HepG2 (cell line): ENCODE results near the gene RYR2. TPM values are rescaled to one million over a fixed set of nuclear protein-coding genes. Genes with fewer than 3 reads are reported as not detected.

Experiments used
- ATAC-seq: fragments of 200-7000 bp; cut with Tn5 transposase; 3 replicates; pipeline ENCODE4 v1.9.1; 2020; ENCODE audit warnings: mild to moderate bottlenecking, moderate library complexity
- BruUV-seq: library from RNA; stranded (reverse); fragments of 400-500 nt; replicated peaks from 2 replicates; lab custom pipeline; 2021; lab: Mats Ljungman, UMichigan
- CTCF ChIA-PET: fragments of 300-600 bp; formaldehyde crosslinking; extraction: SDS; loops from one replicate; lab custom pipeline; 2021; ENCODE audit warnings: low total read pairs, inconsistent platforms, low intra/inter-chr PET ratio; lab: Yijun Ruan, JAX
- POLR2A ChIA-PET: fragments of 350-600 bp; sonication (Branson Sonifier 250); formaldehyde crosslinking; loops from one replicate; lab custom pipeline; 2020; ENCODE audit warnings: antibody characterized with exemption, inconsistent platforms; lab: Yijun Ruan, JAX
- DNase-seq: peaks from one replicate; pipeline ENCODE4 v3.0.0-alpha.2; 2015; ENCODE audit warnings: low spot score
- FAIRE-seq: peaks from 3 replicates; lab custom pipeline; 2011; peaks lifted over from hg19 to GRCh38; lab: Jason Lieb, UNC
- H2AFZ ChIP-seq: one replicate; pipeline ENCODE4 v1.6.1; 2011; ENCODE audit warnings: low read length, inconsistent platforms
- H3K27ac ChIP-seq: fragments of 300-600 bp; 3 replicates; pipeline ENCODE4 v1.8.0; 2011; ENCODE audit warnings: mixed run types, mild to moderate bottlenecking, mixed read lengths, low read length, inconsistent platforms; ENCODE audit not compliant: insufficient read depth; ENCODE audit errors: extremely low read length
- H3K27me3 ChIP-seq, 2 experiments: fragments of 200-600 bp in 1 of 2; 2 replicates in 1 of 2; 3 replicates in 1 of 2; pipeline versions ENCODE4 v1.6.0 to v1.8.0; 2011; ENCODE audit warnings: low read length in 2 of 2, mild to moderate bottlenecking in 2 of 2, moderate library complexity in 2 of 2, inconsistent platforms in 1 of 2; ENCODE audit not compliant: insufficient read depth in 2 of 2, control insufficient read depth in 1 of 2
- H3K36me3 ChIP-seq, 2 experiments: fragments of 200-600 bp in 1 of 2; replicated peaks in 1 of 2; 2 replicates in 1 of 2; 3 replicates in 1 of 2; pipeline versions ENCODE4 v1.5.1 to v1.8.0; 2011; ENCODE audit warnings: low read length in 2 of 2, inconsistent platforms in 1 of 2; ENCODE audit not compliant: insufficient read depth in 2 of 2, control insufficient read depth in 1 of 2
- H3K4me1 ChIP-seq: 2 replicates; pipeline ENCODE4 v1.5.1; 2012; ENCODE audit warnings: low read length, inconsistent platforms; ENCODE audit not compliant: insufficient read depth
- H3K4me2 ChIP-seq: 2 replicates; pipeline ENCODE4 v1.6.0; 2011; ENCODE audit warnings: low read depth, low read length, inconsistent platforms
- H3K4me3 ChIP-seq, 3 experiments: fragments of 200-600 bp in 1 of 3; sonication (generic), shearing (Covaris generic) in 1 of 3; replicated peaks in 1 of 3; 2 replicates each; pipeline ENCODE4 v1.5.1; 2011 to 2016; ENCODE audit warnings: low read length in 3 of 3, inconsistent platforms in 2 of 3, low read depth in 2 of 3, mild to moderate bottlenecking in 2 of 3, control low read depth in 1 of 3, mixed read lengths in 1 of 3; ENCODE audit not compliant: insufficient read depth in 1 of 3
- H3K79me2 ChIP-seq: one replicate; pipeline ENCODE4 v1.6.1; 2011; ENCODE audit warnings: low read length, inconsistent platforms; ENCODE audit not compliant: insufficient read depth
- H3K9ac ChIP-seq: 2 replicates; pipeline ENCODE4 v1.6.0; 2011; ENCODE audit warnings: mild to moderate bottlenecking, low read depth, low read length, inconsistent platforms; ENCODE audit not compliant: insufficient read depth
- H3K9me3 ChIP-seq: 2 replicates; pipeline ENCODE4 v1.5.1; 2012; ENCODE audit warnings: mild to moderate bottlenecking, low read length
- H4K20me1 ChIP-seq: 2 replicates; pipeline ENCODE4 v1.6.0; 2011; ENCODE audit warnings: inconsistent platforms, mild to moderate bottlenecking, low read length, moderate library complexity; ENCODE audit not compliant: insufficient read depth
- EZH2 ChIP-seq: conservative IDR thresholded peaks from 2 replicates; pipeline ENCODE4 v1.6.1; 2012; ENCODE audit warnings: mild to moderate bottlenecking, low read depth, low read length, moderate library complexity
- FOXK2 ChIP-seq: fragments of 450-650 bp; IDR thresholded peaks from 2 replicates; pipeline ENCODE4 v1.6.1; 2016
- JDP2 ChIP-seq: sonication (generic); formaldehyde crosslinking; IDR thresholded peaks from 2 replicates; pipeline ENCODE4 v1.8.1; 2022; ENCODE audit warnings: missing genetic modification reagents, borderline replicate concordance
- KAT7 ChIP-seq: IDR thresholded peaks from 2 replicates; pipeline ENCODE4 v1.6.1; 2018; ENCODE audit warnings: borderline replicate concordance, missing compliant biosample characterization
- MIER3 ChIP-seq: IDR thresholded peaks from 2 replicates; pipeline ENCODE4 v1.6.1; 2016; ENCODE audit warnings: missing compliant biosample characterization, borderline replicate concordance
- SNAPC2 ChIP-seq: sonication (generic); formaldehyde crosslinking; IDR thresholded peaks from 2 replicates; pipeline ENCODE4 v1.8.1; 2022; ENCODE audit warnings: mild to moderate bottlenecking, missing genetic modification reagents
- TBL1XR1 ChIP-seq: fragments of 150-350 bp; IDR thresholded peaks from 2 replicates; pipeline ENCODE4 v1.6.1; 2014; ENCODE audit warnings: borderline replicate concordance, low read length; ENCODE audit not compliant: partially characterized antibody
- ZNF646 ChIP-seq: sonication (generic); formaldehyde crosslinking; IDR thresholded peaks from 2 replicates; pipeline ENCODE4 v1.9.0; 2021; ENCODE audit warnings: mild to moderate bottlenecking, missing genetic modification reagents
- ZNF703 ChIP-seq: sonication (generic); formaldehyde crosslinking; IDR thresholded peaks from 2 replicates; pipeline ENCODE4 v1.5.1; 2020; ENCODE audit warnings: missing genetic modification reagents, mild to moderate bottlenecking, moderate library complexity, borderline replicate concordance
- WGBS: methylation state at CpG from one replicate; pipeline ENCODE4 v1.1.6; 2017; ENCODE audit warnings: low lambda C conversion rate; 5-methylcytosine and 5-hydroxymethylcytosine counted together
- in situ Hi-C: cut with HindIII; loops from 2 replicates; pipeline ENCODE4 v1.10.0; 2017; ENCODE audit warnings: low pct_unique_long_range_greater_than_20kb; ENCODE audit not compliant: extremely low pct_ligation_motif_present
- intact Hi-C: fragments of 100-400 bp; cut with micrococcal nuclease; formaldehyde crosslinking; loops from one replicate; pipeline ENCODE4 v1.10.0; 2022; ENCODE audit not compliant: unreplicated experiment
- polyA plus RNA-seq, 8 experiments: library from polyadenylated mRNA; depleted of rRNA in 3 of 8; stranded (reverse) in 7 of 8; unstranded in 1 of 8; fragments of >200 nt; fragmentation: Illumina TruSeq in 4 of 8; extraction: Trizol in 4 of 8; gene quantifications; 2 replicates each; pipeline versions ENCODE4 v1.2.1 to v1.2.3, GENCODE V29; 2011 to 2016; ENCODE audit warnings: low read depth in 4 of 8, missing spikeins in 1 of 8, mixed read lengths in 1 of 8; ENCODE audit not compliant: insufficient read depth in 1 of 8
- total RNA-seq, 5 experiments: library from RNA; depleted of rRNA; stranded (reverse); fragments of >200 nt; fragmentation: Illumina TruSeq; extraction: Trizol; gene quantifications; 2 replicates each; pipeline ENCODE4 v1.2.3, GENCODE V29; 2016; ENCODE audit warnings: low read depth in 1 of 5
- TF ChIP-seq, protein P1 (sequence below): sonication (generic); formaldehyde crosslinking; IDR thresholded peaks from 2 replicates; pipeline ENCODE4 v1.4.0; 2020; ENCODE audit warnings: mild to moderate bottlenecking, missing genetic modification reagents
- TF ChIP-seq, protein P2 (sequence below): sonication (generic); formaldehyde crosslinking; conservative IDR thresholded peaks from 2 replicates; pipeline ENCODE4 v1.8.0; 2022; ENCODE audit warnings: low read depth, missing genetic modification reagents

Gene RYR2
- total and polyA plus RNA-seq, 2 of the 13 experiments (the other 11 are each of a cell fraction or from before 2014, with no cell fraction given), result not detected

DNA sequence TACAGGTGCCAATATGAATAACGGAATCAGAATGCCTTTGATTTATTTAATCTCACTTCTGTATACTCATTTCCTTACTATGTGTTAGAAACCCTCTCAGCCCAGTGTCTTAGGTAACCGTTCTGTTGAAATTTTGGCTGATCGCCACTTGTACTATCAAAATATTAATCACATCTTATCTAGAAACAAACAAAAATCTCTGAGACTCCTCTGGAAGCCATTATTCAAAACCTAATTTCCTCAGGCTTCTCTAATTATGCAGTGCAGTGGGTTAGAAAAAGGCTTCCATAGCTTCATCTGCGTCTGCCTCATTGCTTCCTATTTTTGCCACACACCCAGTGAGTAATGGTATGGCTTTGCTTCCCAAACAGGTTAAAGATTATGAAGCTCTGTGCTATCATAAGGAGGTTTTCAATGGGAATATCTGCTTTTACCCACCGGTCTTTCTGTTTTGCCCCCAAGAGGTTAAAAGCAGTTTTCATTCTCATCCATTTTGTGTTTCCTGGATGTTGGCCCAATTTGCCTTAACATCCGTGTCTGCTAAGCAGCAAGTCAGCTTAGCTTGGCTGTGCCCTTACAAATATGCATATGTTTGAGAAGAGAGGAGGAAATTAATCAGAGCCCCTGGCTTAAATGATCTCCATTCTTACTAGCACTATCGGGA is 129.6 kb downstream of the RYR2 start:
- Histone ChIP-seq H4K20me1 (no peaks in the 10 kb centered on the region), H3K36me3 (no peaks in the 10 kb centered on the region), H3K4me1 (no peaks in the 10 kb centered on the region), H2AFZ (no peak overlapping the region), H3K9me3 (no peaks in the 10 kb centered on the region), H3K9ac (no peak overlapping the region), H3K4me2 (no peak overlapping the region)
- POLR2A ChIA-PET, result no interaction called here
- DNase-seq (no peak), FAIRE-seq (no peak)
- intact Hi-C loops, result no loop called here
- CTCF ChIA-PET, result no interaction called here
- no peak for TF ChIP-seq ZNF703
- TF ChIP-seq EZH2, result no peak
- TF ChIP-seq MIER3 (CRISPR knock-in tag), result no peak
- TF ChIP-seq KAT7, result no peak
- no peak for TF ChIP-seq TBL1XR1
- TF ChIP-seq JDP2 (CRISPR knock-in tag), result no peak
- TF ChIP-seq SNAPC2 (CRISPR knock-in tag), result no peak
- TF ChIP-seq, protein P1, sequence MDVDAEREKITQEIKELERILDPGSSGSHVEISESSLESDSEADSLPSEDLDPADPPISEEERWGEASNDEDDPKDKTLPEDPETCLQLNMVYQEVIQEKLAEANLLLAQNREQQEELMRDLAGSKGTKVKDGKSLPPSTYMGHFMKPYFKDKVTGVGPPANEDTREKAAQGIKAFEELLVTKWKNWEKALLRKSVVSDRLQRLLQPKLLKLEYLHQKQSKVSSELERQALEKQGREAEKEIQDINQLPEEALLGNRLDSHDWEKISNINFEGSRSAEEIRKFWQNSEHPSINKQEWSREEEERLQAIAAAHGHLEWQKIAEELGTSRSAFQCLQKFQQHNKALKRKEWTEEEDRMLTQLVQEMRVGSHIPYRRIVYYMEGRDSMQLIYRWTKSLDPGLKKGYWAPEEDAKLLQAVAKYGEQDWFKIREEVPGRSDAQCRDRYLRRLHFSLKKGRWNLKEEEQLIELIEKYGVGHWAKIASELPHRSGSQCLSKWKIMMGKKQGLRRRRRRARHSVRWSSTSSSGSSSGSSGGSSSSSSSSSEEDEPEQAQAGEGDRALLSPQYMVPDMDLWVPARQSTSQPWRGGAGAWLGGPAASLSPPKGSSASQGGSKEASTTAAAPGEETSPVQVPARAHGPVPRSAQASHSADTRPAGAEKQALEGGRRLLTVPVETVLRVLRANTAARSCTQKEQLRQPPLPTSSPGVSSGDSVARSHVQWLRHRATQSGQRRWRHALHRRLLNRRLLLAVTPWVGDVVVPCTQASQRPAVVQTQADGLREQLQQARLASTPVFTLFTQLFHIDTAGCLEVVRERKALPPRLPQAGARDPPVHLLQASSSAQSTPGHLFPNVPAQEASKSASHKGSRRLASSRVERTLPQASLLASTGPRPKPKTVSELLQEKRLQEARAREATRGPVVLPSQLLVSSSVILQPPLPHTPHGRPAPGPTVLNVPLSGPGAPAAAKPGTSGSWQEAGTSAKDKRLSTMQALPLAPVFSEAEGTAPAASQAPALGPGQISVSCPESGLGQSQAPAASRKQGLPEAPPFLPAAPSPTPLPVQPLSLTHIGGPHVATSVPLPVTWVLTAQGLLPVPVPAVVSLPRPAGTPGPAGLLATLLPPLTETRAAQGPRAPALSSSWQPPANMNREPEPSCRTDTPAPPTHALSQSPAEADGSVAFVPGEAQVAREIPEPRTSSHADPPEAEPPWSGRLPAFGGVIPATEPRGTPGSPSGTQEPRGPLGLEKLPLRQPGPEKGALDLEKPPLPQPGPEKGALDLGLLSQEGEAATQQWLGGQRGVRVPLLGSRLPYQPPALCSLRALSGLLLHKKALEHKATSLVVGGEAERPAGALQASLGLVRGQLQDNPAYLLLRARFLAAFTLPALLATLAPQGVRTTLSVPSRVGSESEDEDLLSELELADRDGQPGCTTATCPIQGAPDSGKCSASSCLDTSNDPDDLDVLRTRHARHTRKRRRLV (CRISPR knock-in tag), result no peak
- no peak for TF ChIP-seq FOXK2
- TF ChIP-seq, protein P2, sequence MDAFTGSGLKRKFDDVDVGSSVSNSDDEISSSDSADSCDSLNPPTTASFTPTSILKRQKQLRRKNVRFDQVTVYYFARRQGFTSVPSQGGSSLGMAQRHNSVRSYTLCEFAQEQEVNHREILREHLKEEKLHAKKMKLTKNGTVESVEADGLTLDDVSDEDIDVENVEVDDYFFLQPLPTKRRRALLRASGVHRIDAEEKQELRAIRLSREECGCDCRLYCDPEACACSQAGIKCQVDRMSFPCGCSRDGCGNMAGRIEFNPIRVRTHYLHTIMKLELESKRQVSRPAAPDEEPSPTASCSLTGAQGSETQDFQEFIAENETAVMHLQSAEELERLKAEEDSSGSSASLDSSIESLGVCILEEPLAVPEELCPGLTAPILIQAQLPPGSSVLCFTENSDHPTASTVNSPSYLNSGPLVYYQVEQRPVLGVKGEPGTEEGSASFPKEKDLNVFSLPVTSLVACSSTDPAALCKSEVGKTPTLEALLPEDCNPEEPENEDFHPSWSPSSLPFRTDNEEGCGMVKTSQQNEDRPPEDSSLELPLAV (CRISPR knock-in tag), result no peak
- no peak for TF ChIP-seq ZNF646
- TF ChIP-seq, all 625 proteins: peak for 0
- Histone ChIP-seq H3K4me3 (no peak overlapping the region), H3K79me2 (no peaks in the 10 kb centered on the region), H3K27ac (no peak overlapping the region), H3K27me3 (peaks cover 0 to 3% of the 10 kb centered on the region in 2 experiments; a peak in 1 of 5 replicates)
- no TSS peak for BruUV-seq
- 43% methylated on average over 7 of the region's 7 CpGs for WGBS
- in situ Hi-C loops, result no loop called here
- no peak for ATAC-seq
